ENCODE measurements around the gene GPATCH11.

Gene GPATCH11

GRCh38 chr2:37083873-37084794 lies at the start of gene GPATCH11, which contains the start of gene HEATR5B:
TSS of gene GPATCH11 (plus strand) at chr2:37084518. CDS start at chr2:37088382, 3,864 bp downstream.
TSS of gene HEATR5B (minus strand) at chr2:37084372. CDS start at chr2:37083414, 958 bp downstream.
- DNase-seq (ENCODE audit: low spot score), result peak; percentile 100

GRCh38 chr2:37037771-37038170 lies 46.5 kb upstream of the GPATCH11 start:
- DNase-seq (ENCODE audit: low spot score), result no peak

- DNase-seq (ENCODE audit: low spot score), result no peak
These were observed 44.7 kb upstream of the GPATCH11 start for GRCh38 chr2:37039580-37039979.

GRCh38 chr2:37052600-37053332 lies 31.6 kb upstream of the GPATCH11 start:
- no peak for DNase-seq (ENCODE audit: low spot score)

GRCh38 chr2:37059841-37060240 lies 24.5 kb upstream of the GPATCH11 start:
- DNase-seq (ENCODE audit: low spot score), result no peak

- DNase-seq (ENCODE audit: low spot score), result no peak
These were observed 23.9 kb upstream of the GPATCH11 start for GRCh38 chr2:37060446-37060845.

GRCh38 chr2:37061013-37061711 lies 23.2 kb upstream of the GPATCH11 start:
- DNase-seq (ENCODE audit: low spot score), result no peak

GRCh38 chr2:37061776-37062175 lies 22.5 kb upstream of the GPATCH11 start:
- no peak for DNase-seq (ENCODE audit: low spot score)

GRCh38 chr2:37068686-37069085 lies 15.6 kb upstream of the GPATCH11 start:
- no peak for DNase-seq (ENCODE audit: low spot score)

- no peak for DNase-seq (ENCODE audit: low spot score)
These were observed 13.4 kb upstream of the GPATCH11 start for GRCh38 chr2:37070931-37071330.

GRCh38 chr2:37080266-37080665 lies 4.1 kb upstream of the GPATCH11 start:
- DNase-seq (ENCODE audit: low spot score), result no peak

GRCh38 chr2:37080689-37081088 lies 3.6 kb upstream of the GPATCH11 start:
- no peak for DNase-seq (ENCODE audit: low spot score)

- no peak for DNase-seq (ENCODE audit: low spot score)
These were observed 479 bp downstream of the GPATCH11 start for GRCh38 chr2:37084797-37085196.

GRCh38 chr2:37085731-37086147 lies 1.4 kb downstream of the GPATCH11 start:
- DNase-seq (ENCODE audit: low spot score), result peak; percentile 12

GRCh38 chr2:37090019-37090477 lies 5.7 kb downstream of the GPATCH11 start:
- no peak for DNase-seq (ENCODE audit: low spot score)

- DNase-seq (ENCODE audit: low spot score), result no peak
These were observed 7.6 kb downstream of the GPATCH11 start for GRCh38 chr2:37091873-37092272.

GRCh38 chr2:37096568-37096967 lies 12.2 kb downstream of the GPATCH11 start:
- no peak for DNase-seq (ENCODE audit: low spot score)

GRCh38 chr2:37098416-37099118 lies 14.2 kb downstream of the GPATCH11 start:
- no peak for DNase-seq (ENCODE audit: low spot score)

- DNase-seq (ENCODE audit: low spot score), result no peak
These were observed 15.7 kb downstream of the GPATCH11 start for GRCh38 chr2:37100054-37100453.

GRCh38 chr2:37102588-37102987 lies 18.3 kb downstream of the GPATCH11 start:
- no peak for DNase-seq (ENCODE audit: low spot score)

GRCh38 chr2:37104178-37104577 lies 19.9 kb downstream of the GPATCH11 start:
- DNase-seq (ENCODE audit: low spot score), result no peak

GRCh38 chr2:37105150-37105549 lies 20.8 kb downstream of the GPATCH11 start:
- no peak for DNase-seq (ENCODE audit: low spot score)
